Sigmoid colon (tissue), 4 donors: ENCODE results near the gene EHD4.

Source experiments
- EP300 ChIP-seq, 4 donors: sonication (generic); formaldehyde crosslinking; IDR thresholded peaks; one replicate each; pipeline ENCODE4 v1.6.1; 2017; ENCODE audit warnings: antibody characterized with exemption in 4 of 4
- POLR2A ChIP-seq, 2 donors: fragments of 450-650 bp; IDR thresholded peaks; one replicate each; pipeline ENCODE4 v1.6.1; 2016; ENCODE audit warnings: antibody characterized with exemption in 2 of 2, mild to moderate bottlenecking in 2 of 2, moderate library complexity in 2 of 2
- TF ChIP-seq, protein P1 (sequence below), 4 experiments: fragments of 450-650 bp in 3 of 4; fragments of 200-600 bp in 1 of 4; IDR thresholded peaks; one replicate each; pipeline ENCODE4 v1.5.1; 2016 to 2019; ENCODE audit warnings: antibody characterized with exemption in 4 of 4, mild to moderate bottlenecking in 3 of 4, moderate library complexity in 2 of 4

DNA sequence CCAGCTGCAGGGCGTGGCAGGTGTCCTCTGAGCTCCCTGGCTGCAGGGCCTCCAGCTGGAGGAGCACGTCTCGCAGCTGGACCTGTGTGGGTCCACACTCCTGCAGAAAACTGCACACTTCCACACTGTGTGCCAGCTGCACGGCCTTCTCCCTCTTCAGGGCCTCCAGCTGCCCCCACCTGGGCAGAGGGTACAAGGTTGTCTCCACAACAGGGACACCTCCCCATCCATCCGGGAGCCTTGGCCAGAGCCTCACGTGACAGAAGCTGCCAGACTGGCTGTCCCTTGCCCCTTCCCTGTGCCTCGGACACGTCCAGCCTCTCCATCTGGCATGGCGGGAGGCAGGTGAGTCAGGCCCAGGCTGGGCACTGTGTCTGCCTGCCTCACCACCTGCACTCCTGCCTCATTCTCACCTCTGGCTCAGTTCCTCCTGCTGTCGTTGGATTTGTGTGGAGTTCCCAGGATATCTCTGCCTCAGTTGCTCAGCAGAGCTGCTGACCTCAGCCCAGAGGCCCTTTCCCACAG, 93.0 kb downstream of the EHD4 start:
- TF ChIP-seq POLR2A (IDR thresholded peaks at IDR 0.05) (no peak), EP300 (IDR thresholded peaks at IDR 0.05) (no peak)
- TF ChIP-seq, protein P1, sequence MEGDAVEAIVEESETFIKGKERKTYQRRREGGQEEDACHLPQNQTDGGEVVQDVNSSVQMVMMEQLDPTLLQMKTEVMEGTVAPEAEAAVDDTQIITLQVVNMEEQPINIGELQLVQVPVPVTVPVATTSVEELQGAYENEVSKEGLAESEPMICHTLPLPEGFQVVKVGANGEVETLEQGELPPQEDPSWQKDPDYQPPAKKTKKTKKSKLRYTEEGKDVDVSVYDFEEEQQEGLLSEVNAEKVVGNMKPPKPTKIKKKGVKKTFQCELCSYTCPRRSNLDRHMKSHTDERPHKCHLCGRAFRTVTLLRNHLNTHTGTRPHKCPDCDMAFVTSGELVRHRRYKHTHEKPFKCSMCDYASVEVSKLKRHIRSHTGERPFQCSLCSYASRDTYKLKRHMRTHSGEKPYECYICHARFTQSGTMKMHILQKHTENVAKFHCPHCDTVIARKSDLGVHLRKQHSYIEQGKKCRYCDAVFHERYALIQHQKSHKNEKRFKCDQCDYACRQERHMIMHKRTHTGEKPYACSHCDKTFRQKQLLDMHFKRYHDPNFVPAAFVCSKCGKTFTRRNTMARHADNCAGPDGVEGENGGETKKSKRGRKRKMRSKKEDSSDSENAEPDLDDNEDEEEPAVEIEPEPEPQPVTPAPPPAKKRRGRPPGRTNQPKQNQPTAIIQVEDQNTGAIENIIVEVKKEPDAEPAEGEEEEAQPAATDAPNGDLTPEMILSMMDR (IDR thresholded peaks at IDR 0.05), result no peak
